HEK293 (cell line): ENCODE measurements around the gene TRPV2.

Experiments
- CTCF ChIA-PET: fragments of 350-600 bp; formaldehyde crosslinking; extraction: SDS; loops from one replicate; lab custom pipeline; 2021; ENCODE audit warnings: antibody characterized with exemption; lab: Yijun Ruan, JAX
- POLR2A ChIA-PET: fragments of 300-600 bp; formaldehyde crosslinking; extraction: SDS; loops from one replicate; lab custom pipeline; 2020; ENCODE audit warnings: antibody characterized with exemption, inconsistent platforms; lab: Yijun Ruan, JAX
- H3K27ac ChIP-seq: fragments of 200-500 bp; sonication (Bioruptor generic); 2 replicates; pipeline ENCODE4 v1.5.1; 2014; ENCODE audit warnings: low read depth, low read length, control low read depth, inconsistent platforms; ENCODE audit errors: extremely low read depth
- H3K36me3 ChIP-seq, 2 experiments: fragments of 200-500 bp in 1 of 2; sonication (Bioruptor generic) in 1 of 2; 1 replicate in 1 of 2; 2 replicates in 1 of 2; pipeline ENCODE4 v1.5.1; 2014 to 2017; ENCODE audit warnings: inconsistent platforms in 2 of 2, low read length in 2 of 2; ENCODE audit not compliant: control insufficient read depth in 2 of 2, insufficient read depth in 1 of 2
- H3K4me1 ChIP-seq: fragments of 200-500 bp; sonication (Bioruptor generic); 2 replicates; pipeline ENCODE4 v1.5.1; 2014; ENCODE audit warnings: mild to moderate bottlenecking, low read length, inconsistent platforms; ENCODE audit not compliant: control insufficient read depth, insufficient read depth
- H3K4me3 ChIP-seq: 2 replicates; pipeline ENCODE4 v1.5.1; 2011; ENCODE audit warnings: low read depth, mild to moderate bottlenecking, control low read depth, low read length, moderate library complexity
- H3K9me3 ChIP-seq: fragments of 200-500 bp; sonication (Bioruptor generic); 2 replicates; pipeline ENCODE4 v1.5.1; 2014; ENCODE audit warnings: low read depth, low read length, inconsistent platforms; ENCODE audit not compliant: control insufficient read depth, insufficient read depth
- SP3 ChIP-seq: fragments of 450-650 bp; formaldehyde crosslinking; IDR thresholded peaks from 2 replicates; pipeline ENCODE4 v1.5.1; 2016; ENCODE audit warnings: missing biosample characterization, missing genetic modification characterization
- YY2 ChIP-seq: fragments of 450-650 bp; formaldehyde crosslinking; IDR thresholded peaks from 2 replicates; pipeline ENCODE4 v1.5.1; 2016; ENCODE audit warnings: missing biosample characterization, missing genetic modification characterization
- ZBTB48 ChIP-seq: fragments of 450-650 bp; formaldehyde crosslinking; IDR thresholded peaks from 2 replicates; pipeline ENCODE4 v1.5.1; 2016; ENCODE audit warnings: missing biosample characterization, missing genetic modification characterization
- ZFHX2 ChIP-seq: fragments of 450-650 bp; formaldehyde crosslinking; conservative IDR thresholded peaks from 2 replicates; pipeline ENCODE4 v1.5.1; 2016; ENCODE audit warnings: missing biosample characterization, missing genetic modification characterization
- ZFP37 ChIP-seq: fragments of 450-650 bp; formaldehyde crosslinking; IDR thresholded peaks from 2 replicates; pipeline ENCODE4 v1.5.1; 2016; ENCODE audit warnings: missing biosample characterization, missing genetic modification characterization
- ZIC2 ChIP-seq: fragments of 450-650 bp; formaldehyde crosslinking; IDR thresholded peaks from 2 replicates; pipeline ENCODE4 v1.5.1; 2016; ENCODE audit warnings: missing biosample characterization, missing genetic modification characterization
- ZNF146 ChIP-seq: fragments of 450-650 bp; formaldehyde crosslinking; IDR thresholded peaks from 2 replicates; pipeline ENCODE4 v1.5.1; 2016; ENCODE audit warnings: missing biosample characterization, missing genetic modification characterization
- ZNF155 ChIP-seq: fragments of 450-650 bp; formaldehyde crosslinking; IDR thresholded peaks from 2 replicates; pipeline ENCODE4 v1.5.1; 2016; ENCODE audit warnings: missing biosample characterization, missing genetic modification characterization
- ZNF157 ChIP-seq: fragments of 450-650 bp; formaldehyde crosslinking; IDR thresholded peaks from 2 replicates; pipeline ENCODE4 v1.5.1; 2016; ENCODE audit warnings: missing biosample characterization, missing genetic modification characterization
- ZNF169 ChIP-seq: fragments of 450-650 bp; formaldehyde crosslinking; IDR thresholded peaks from 2 replicates; pipeline ENCODE4 v1.5.1; 2016; ENCODE audit warnings: missing biosample characterization, missing genetic modification characterization
- ZNF335 ChIP-seq: fragments of 450-650 bp; formaldehyde crosslinking; conservative IDR thresholded peaks from 2 replicates; pipeline ENCODE4 v1.5.1; 2016; ENCODE audit warnings: missing biosample characterization, missing genetic modification characterization
- ZNF391 ChIP-seq: fragments of 450-650 bp; formaldehyde crosslinking; IDR thresholded peaks from 2 replicates; pipeline ENCODE4 v1.5.1; 2016; ENCODE audit warnings: low read depth, missing biosample characterization, missing genetic modification characterization, borderline replicate concordance
- ZNF433 ChIP-seq: fragments of 450-650 bp; formaldehyde crosslinking; IDR thresholded peaks from 2 replicates; pipeline ENCODE4 v1.5.1; 2016; ENCODE audit warnings: missing biosample characterization, missing genetic modification characterization, low read depth
- ZNF555 ChIP-seq: fragments of 450-650 bp; formaldehyde crosslinking; conservative IDR thresholded peaks from 2 replicates; pipeline ENCODE4 v1.5.1; 2017; ENCODE audit warnings: missing biosample characterization, mild to moderate bottlenecking, missing genetic modification characterization, inconsistent platforms
- ZNF560 ChIP-seq: fragments of 450-650 bp; formaldehyde crosslinking; IDR thresholded peaks from 2 replicates; pipeline ENCODE4 v1.5.1; 2017; ENCODE audit warnings: missing biosample characterization, missing genetic modification characterization, borderline replicate concordance
- ZNF621 ChIP-seq: fragments of 450-650 bp; formaldehyde crosslinking; IDR thresholded peaks from 2 replicates; pipeline ENCODE4 v1.5.1; 2017; ENCODE audit warnings: missing biosample characterization, missing genetic modification characterization
- ZNF623 ChIP-seq: fragments of 450-650 bp; formaldehyde crosslinking; IDR thresholded peaks from 2 replicates; pipeline ENCODE4 v1.5.1; 2016; ENCODE audit warnings: missing biosample characterization, missing genetic modification characterization
- ZNF654 ChIP-seq: fragments of 450-650 bp; formaldehyde crosslinking; IDR thresholded peaks from 2 replicates; pipeline ENCODE4 v1.5.1; 2016; ENCODE audit warnings: low read depth, missing biosample characterization, missing genetic modification characterization
- ZNF677 ChIP-seq: fragments of 450-650 bp; IDR thresholded peaks from 2 replicates; pipeline ENCODE4 v1.5.0; 2018; ENCODE audit warnings: missing biosample characterization, mild to moderate bottlenecking, missing genetic modification characterization, moderate library complexity
- TF ChIP-seq, protein P1 (sequence below): fragments of 450-650 bp; formaldehyde crosslinking; IDR thresholded peaks from 2 replicates; pipeline ENCODE4 v1.5.1; 2016; ENCODE audit warnings: missing biosample characterization, missing genetic modification characterization
- TF ChIP-seq, protein P2 (sequence below): fragments of 450-650 bp; formaldehyde crosslinking; IDR thresholded peaks from 2 replicates; pipeline ENCODE4 v1.5.1; 2016; ENCODE audit warnings: missing biosample characterization, missing genetic modification characterization, low read depth
- TF ChIP-seq, protein P3 (sequence below): fragments of 450-650 bp; formaldehyde crosslinking; conservative IDR thresholded peaks from 2 replicates; pipeline ENCODE4 v1.5.1; 2016; ENCODE audit warnings: low read depth, missing biosample characterization, missing genetic modification characterization
- TF ChIP-seq, protein P4 (sequence below): fragments of 450-650 bp; formaldehyde crosslinking; IDR thresholded peaks from 2 replicates; pipeline ENCODE4 v1.5.1; 2016; ENCODE audit warnings: missing biosample characterization, missing genetic modification characterization

TRPV2 gene

DNA sequence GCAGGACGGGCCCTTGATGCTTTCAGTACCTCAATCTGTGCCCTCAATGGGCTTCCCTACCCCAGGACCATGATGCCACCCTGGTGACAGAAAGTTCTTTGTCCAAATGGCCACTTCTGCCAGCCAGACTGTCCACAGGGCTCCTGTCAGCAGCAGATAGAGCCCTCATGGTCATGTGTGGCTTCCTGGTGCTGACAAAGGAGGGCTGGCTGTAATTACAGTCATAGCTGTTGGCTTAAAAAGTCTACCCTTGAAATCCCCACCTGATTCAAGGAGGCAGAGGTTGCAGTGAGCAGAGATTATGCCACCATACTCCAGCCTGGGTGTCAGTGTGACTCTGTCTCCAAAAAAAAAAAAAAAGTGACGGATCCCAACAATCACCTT lies 3.3 kb downstream of the TRPV2 start:
- H3K4me3 ChIP-seq: no peak overlapping the region
- CTCF ChIA-PET: interaction anchor here (0.6 to 2.7 kb wide), 7 partner anchors 10 to 171 kb away, joined by 5 to 11 read pairs (median 8); no protein-coding TSS in a partner anchor
- TF ChIP-seq ZNF621 (tag by site-specific recombination): no peak
- TF ChIP-seq YY2 (tag by site-specific recombination): peak; percentile 5; the same call in 1 of the 2 replicates
- TF ChIP-seq, protein P1, sequence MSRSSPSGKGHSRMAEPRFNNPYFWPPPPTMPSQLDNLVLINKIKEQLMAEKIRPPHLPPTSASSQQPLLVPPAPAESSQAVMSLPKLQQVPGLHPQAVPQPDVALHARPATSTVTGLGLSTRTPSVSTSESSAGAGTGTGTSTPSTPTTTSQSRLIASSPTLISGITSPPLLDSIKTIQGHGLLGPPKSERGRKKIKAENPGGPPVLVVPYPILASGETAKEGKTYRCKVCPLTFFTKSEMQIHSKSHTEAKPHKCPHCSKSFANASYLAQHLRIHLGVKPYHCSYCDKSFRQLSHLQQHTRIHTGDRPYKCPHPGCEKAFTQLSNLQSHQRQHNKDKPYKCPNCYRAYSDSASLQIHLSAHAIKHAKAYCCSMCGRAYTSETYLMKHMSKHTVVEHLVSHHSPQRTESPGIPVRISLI (tag by site-specific recombination): 0 out of 2 replicates have a peak, but pooled peaks have one; percentile 39
- TF ChIP-seq, protein P2, sequence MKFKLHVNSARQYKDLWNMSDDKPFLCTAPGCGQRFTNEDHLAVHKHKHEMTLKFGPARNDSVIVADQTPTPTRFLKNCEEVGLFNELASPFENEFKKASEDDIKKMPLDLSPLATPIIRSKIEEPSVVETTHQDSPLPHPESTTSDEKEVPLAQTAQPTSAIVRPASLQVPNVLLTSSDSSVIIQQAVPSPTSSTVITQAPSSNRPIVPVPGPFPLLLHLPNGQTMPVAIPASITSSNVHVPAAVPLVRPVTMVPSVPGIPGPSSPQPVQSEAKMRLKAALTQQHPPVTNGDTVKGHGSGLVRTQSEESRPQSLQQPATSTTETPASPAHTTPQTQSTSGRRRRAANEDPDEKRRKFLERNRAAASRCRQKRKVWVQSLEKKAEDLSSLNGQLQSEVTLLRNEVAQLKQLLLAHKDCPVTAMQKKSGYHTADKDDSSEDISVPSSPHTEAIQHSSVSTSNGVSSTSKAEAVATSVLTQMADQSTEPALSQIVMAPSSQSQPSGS: no peak
- TF ChIP-seq, protein P3, sequence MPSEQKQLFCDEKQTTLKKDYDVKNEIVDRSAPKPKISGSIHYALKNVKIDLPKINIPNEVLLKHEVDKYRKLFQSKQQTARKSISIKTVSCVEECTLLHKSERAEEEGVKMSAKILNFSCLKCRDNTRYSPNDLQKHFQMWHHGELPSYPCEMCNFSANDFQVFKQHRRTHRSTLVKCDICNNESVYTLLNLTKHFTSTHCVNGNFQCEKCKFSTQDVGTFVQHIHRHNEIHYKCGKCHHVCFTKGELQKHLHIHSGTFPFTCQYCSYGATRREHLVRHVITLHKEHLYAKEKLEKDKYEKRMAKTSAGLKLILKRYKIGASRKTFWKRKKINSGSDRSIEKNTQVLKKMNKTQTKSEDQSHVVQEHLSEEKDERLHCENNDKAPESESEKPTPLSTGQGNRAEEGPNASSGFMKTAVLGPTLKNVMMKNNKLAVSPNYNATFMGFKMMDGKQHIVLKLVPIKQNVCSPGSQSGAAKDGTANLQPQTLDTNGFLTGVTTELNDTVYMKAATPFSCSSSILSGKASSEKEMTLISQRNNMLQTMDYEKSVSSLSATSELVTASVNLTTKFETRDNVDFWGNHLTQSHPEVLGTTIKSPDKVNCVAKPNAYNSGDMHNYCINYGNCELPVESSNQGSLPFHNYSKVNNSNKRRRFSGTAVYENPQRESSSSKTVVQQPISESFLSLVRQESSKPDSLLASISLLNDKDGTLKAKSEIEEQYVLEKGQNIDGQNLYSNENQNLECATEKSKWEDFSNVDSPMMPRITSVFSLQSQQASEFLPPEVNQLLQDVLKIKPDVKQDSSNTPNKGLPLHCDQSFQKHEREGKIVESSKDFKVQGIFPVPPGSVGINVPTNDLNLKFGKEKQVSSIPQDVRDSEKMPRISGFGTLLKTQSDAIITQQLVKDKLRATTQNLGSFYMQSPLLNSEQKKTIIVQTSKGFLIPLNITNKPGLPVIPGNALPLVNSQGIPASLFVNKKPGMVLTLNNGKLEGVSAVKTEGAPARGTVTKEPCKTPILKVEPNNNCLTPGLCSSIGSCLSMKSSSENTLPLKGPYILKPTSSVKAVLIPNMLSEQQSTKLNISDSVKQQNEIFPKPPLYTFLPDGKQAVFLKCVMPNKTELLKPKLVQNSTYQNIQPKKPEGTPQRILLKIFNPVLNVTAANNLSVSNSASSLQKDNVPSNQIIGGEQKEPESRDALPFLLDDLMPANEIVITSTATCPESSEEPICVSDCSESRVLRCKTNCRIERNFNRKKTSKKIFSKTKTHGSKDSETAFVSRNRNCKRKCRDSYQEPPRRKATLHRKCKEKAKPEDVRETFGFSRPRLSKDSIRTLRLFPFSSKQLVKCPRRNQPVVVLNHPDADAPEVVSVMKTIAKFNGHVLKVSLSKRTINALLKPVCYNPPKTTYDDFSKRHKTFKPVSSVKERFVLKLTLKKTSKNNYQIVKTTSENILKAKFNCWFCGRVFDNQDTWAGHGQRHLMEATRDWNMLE (tag by site-specific recombination): no peak
- TF ChIP-seq ZFHX2: no peak
- H3K36me3 ChIP-seq: no peaks in the 10 kb centered on the region
- H3K4me1 ChIP-seq: peaks cover 11% of the 10 kb centered on the region; the same call in 1 of the 2 replicates
- no peak overlapping the region; the same call in 1 of the 2 replicates for H3K27ac ChIP-seq
- POLR2A ChIA-PET: interaction anchor here (0.5 to 4.2 kb wide), 6 partner anchors 10 to 38 kb away, joined by 3 to 25 read pairs (median 6); partner anchors contain the start of gene UBB
- H3K9me3 ChIP-seq: no peaks in the 10 kb centered on the region

DNA sequence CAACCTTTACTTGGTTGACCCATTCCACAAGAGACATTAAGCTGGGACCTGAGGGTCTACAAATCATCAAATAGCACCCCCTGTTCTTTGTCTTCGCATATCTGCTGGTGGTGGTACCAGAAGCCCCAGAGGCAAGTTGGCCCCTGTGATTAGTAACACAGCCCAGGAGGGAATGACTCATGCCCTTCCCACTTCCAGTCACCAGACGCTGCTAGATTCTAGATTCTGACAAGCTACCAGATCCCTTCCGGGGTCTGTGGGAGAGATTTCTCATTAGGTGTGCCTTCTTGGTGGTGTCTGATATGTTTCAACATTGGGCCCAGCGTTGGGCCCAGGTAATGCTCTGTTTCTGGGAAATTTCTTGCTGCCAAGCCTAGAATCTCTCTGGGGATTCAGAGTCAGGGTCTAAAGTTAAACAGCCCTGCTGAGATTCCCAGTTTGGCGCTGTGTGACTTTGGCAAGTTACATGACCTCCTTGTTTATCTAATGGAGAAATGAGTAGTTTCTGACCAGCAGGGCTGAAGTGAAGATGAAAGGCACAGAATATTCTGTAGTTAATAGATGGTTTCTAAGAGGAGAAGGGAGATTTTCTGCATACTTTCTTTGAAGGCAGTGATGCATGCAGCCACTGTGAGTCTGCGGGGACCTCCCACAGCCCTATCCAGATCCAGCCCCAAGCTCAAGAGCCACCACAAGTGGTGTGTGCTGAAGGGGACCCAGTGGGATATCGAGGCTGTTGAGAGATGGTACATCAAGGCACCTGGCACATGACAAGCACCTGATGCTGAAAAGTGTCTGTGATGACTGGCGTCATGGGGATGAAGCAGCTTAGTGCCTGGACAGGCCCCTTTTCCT lies 3.9 kb downstream of the TRPV2 start:
- ChIA-PET CTCF (interaction anchor here (0.6 to 2.7 kb wide), 7 partner anchors 9 to 170 kb away, joined by 5 to 11 read pairs (median 8); no protein-coding TSS in a partner anchor), POLR2A (interaction anchor here (0.5 to 4.2 kb wide), 8 partner anchors 8 to 117 kb away, joined by 3 to 25 read pairs (median 5); partner anchors contain the start of gene UBB)
- Histone ChIP-seq H3K9me3 (no peaks in the 10 kb centered on the region), H3K4me3 (no peak overlapping the region), H3K36me3 (no peaks in the 10 kb centered on the region), H3K27ac (peak overlapping the region; percentile 4; the same call in 1 of the 2 replicates), H3K4me1 (peaks cover 11% of the 10 kb centered on the region; the same call in 1 of the 2 replicates)
- TF ChIP-seq ZNF555 (tag by site-specific recombination) (no peak), ZNF677 (tag by site-specific recombination) (no peak), ZNF157 (tag by site-specific recombination) (no peak), ZNF433 (tag by site-specific recombination) (no peak), ZIC2 (peak; percentile 94), SP3 (tag by site-specific recombination) (no peak), ZNF560 (tag by site-specific recombination) (no peak), ZNF654 (tag by site-specific recombination) (no peak), ZNF155 (tag by site-specific recombination) (no peak), ZNF146 (tag by site-specific recombination) (no peak), ZFP37 (no peak), ZNF335 (tag by site-specific recombination) (peak; percentile 68), ZNF391 (tag by site-specific recombination) (no peak), ZBTB48 (tag by site-specific recombination) (no peak), ZNF623 (tag by site-specific recombination) (no peak), ZNF169 (tag by site-specific recombination) (no peak)
- TF ChIP-seq, protein P2: no peak
- TF ChIP-seq, protein P4, sequence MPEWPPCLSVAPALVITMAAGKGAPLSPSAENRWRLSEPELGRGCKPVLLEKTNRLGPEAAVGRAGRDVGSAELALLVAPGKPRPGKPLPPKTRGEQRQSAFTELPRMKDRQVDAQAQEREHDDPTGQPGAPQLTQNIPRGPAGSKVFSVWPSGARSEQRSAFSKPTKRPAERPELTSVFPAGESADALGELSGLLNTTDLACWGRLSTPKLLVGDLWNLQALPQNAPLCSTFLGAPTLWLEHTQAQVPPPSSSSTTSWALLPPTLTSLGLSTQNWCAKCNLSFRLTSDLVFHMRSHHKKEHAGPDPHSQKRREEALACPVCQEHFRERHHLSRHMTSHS: no peak
